ENCODE measurements around the gene HIPK2. TPM values are rescaled to one million over a fixed set of nuclear protein-coding genes. Genes with fewer than 3 reads are reported as not detected.

HIPK2 gene
- total and polyA plus RNA-seq, 10 of the 15 experiments (the other 5 are each of a cell fraction or from before 2014, with no cell fraction given) = 1.7 to 39.0 (median 9.4) TPM

GRCh38 chr7:139598642-139599041 lies 179.2 kb downstream of the HIPK2 start:
- TF ChIP-seq MYB (IDR thresholded peaks at IDR 0.05; ENCODE audit: borderline replicate concordance, low read depth, low read length) (no peak), ATF2 (IDR thresholded peaks at IDR 0.05; ENCODE audit: low read length) (no peak)
- TSS peak; percentile 17 for BruUV-seq (replicated peaks)
- ChIA-PET SMC1A (ENCODE audit: uncharacterized antibody, unreplicated experiment) (interaction anchor here (1.1 kb wide), 1 partner anchor 12 kb away, joined by 3 read pairs; no protein-coding TSS in a partner anchor), POLR2A (interaction anchor here (1.1 kb wide), 1 partner anchor 405 kb away, joined by 3 read pairs; no protein-coding TSS in a partner anchor), RAD21 (ENCODE audit: unreplicated experiment) (no interaction called here), CTCF (interaction anchor here (0.9 to 1.7 kb wide), 4 partner anchors 19 to 168 kb away, joined by 3 to 8 read pairs (median 4); no protein-coding TSS in a partner anchor)
- no peak overlapping the region for H3K9ac ChIP-seq (ENCODE audit: control insufficient read depth, insufficient read depth, low read length)
- WGBS (ENCODE audit: insufficient coverage, insufficient replicate concordance, low lambda C conversion rate, missing lambda C conversion rate) = 100% methylated on average over 1 of the region's 1 CpG
- H3K4me3 ChIP-seq = no peak overlapping the region
- no peaks in the 10 kb centered on the region for H3K27me3 ChIP-seq (replicated peaks in 1 of 2; ENCODE audit: control insufficient read depth in 2 of 2, insufficient read depth in 2 of 2, low read length in 1 of 2)
- in situ Hi-C loops (cut with MboI) = no loop called here
- no peak for FAIRE-seq
- H3K36me3 ChIP-seq (ENCODE audit: control insufficient read depth in 2 of 2, insufficient read depth in 2 of 2, low read length in 1 of 2) = peaks cover 6 to 15% of the 10 kb centered on the region in 2 experiments; a peak in 3 of 4 replicates
- no peaks in the 10 kb centered on the region for H3K9me3 ChIP-seq (replicated peaks; ENCODE audit: control insufficient read depth, insufficient read depth, low read length)
- no peak overlapping the region for H2AFZ ChIP-seq (ENCODE audit: control insufficient read depth, low read depth, low read length)
- intact Hi-C loops (cut with micrococcal nuclease; ENCODE audit: unreplicated experiment) = no loop called here
- ATAC-seq = no peak
- H3K79me2 ChIP-seq (ENCODE audit: control insufficient read depth, insufficient read depth, low read length) = no peaks in the 10 kb centered on the region
- no peak for DNase-seq (ENCODE audit: low read depth, low spot score)
- no peaks in the 10 kb centered on the region for H4K20me1 ChIP-seq (ENCODE audit: control insufficient read depth, insufficient read depth)
- H3K4me2 ChIP-seq (ENCODE audit: control insufficient read depth, insufficient read depth) = no peak overlapping the region
- no peaks in the 10 kb centered on the region for H3K4me1 ChIP-seq (ENCODE audit: control insufficient read depth, insufficient read depth, low read length)
- H3K27ac ChIP-seq (ENCODE audit: control insufficient read depth, insufficient read depth) = no peak overlapping the region

- no peak overlapping the region for H2AFZ ChIP-seq (ENCODE audit: control insufficient read depth, low read depth, low read length)
- no peak overlapping the region for H3K4me3 ChIP-seq
- no peaks in the 10 kb centered on the region for H3K79me2 ChIP-seq (ENCODE audit: control insufficient read depth, insufficient read depth, low read length)
- ChIA-PET POLR2A (no interaction called here), CTCF (no interaction called here), SMC1A (ENCODE audit: uncharacterized antibody, unreplicated experiment) (interaction anchor here (0.6 kb wide), 1 partner anchor 162 kb away, joined by 3 read pairs; no protein-coding TSS in a partner anchor), RAD21 (ENCODE audit: unreplicated experiment) (no interaction called here)
- BruUV-seq (replicated peaks) = no TSS peak
- H3K4me2 ChIP-seq (ENCODE audit: control insufficient read depth, insufficient read depth) = no peak overlapping the region
- no peaks in the 10 kb centered on the region for H3K4me1 ChIP-seq (ENCODE audit: control insufficient read depth, insufficient read depth, low read length)
- WGBS (ENCODE audit: insufficient coverage, insufficient replicate concordance, low lambda C conversion rate, missing lambda C conversion rate) = 98% methylated on average over 5 of the region's 5 CpGs
- no peak overlapping the region for H3K27ac ChIP-seq (ENCODE audit: control insufficient read depth, insufficient read depth)
- no peaks in the 10 kb centered on the region for H4K20me1 ChIP-seq (ENCODE audit: control insufficient read depth, insufficient read depth)
- DNase-seq (ENCODE audit: low read depth, low spot score) (no peak), FAIRE-seq (no peak), ATAC-seq (no peak)
- no peak overlapping the region for H3K9ac ChIP-seq (ENCODE audit: control insufficient read depth, insufficient read depth, low read length)
- no peaks in the 10 kb centered on the region for H3K9me3 ChIP-seq (replicated peaks; ENCODE audit: control insufficient read depth, insufficient read depth, low read length)
- TF ChIP-seq POLR2AphosphoS5 (IDR thresholded peaks at IDR 0.05; ENCODE audit: low read length) = no peak
- no peak for TF ChIP-seq BRCA1 (IDR thresholded peaks at IDR 0.05; ENCODE audit: low read depth, low read length)
- TF ChIP-seq PRDM15 (CRISPR knock-in tag; IDR thresholded peaks at IDR 0.05) = no peak
- no peak for TF ChIP-seq PAX5 (IDR thresholded peaks at IDR 0.05; ENCODE audit: borderline replicate concordance, low read depth, low read length)
- TF ChIP-seq ZBTB11 (CRISPR knock-in tag; IDR thresholded peaks at IDR 0.05) = no peak
- peaks cover 5 to 17% of the 10 kb centered on the region in 2 experiments; a peak in 3 of 4 replicates for H3K36me3 ChIP-seq (ENCODE audit: control insufficient read depth in 2 of 2, insufficient read depth in 2 of 2, low read length in 1 of 2)
- no peaks in the 10 kb centered on the region for H3K27me3 ChIP-seq (replicated peaks in 1 of 2; ENCODE audit: control insufficient read depth in 2 of 2, insufficient read depth in 2 of 2, low read length in 1 of 2)
- in situ Hi-C loops (cut with MboI) (no loop called here), intact Hi-C loops (cut with micrococcal nuclease; ENCODE audit: unreplicated experiment) (no loop called here)
These were observed 180.8 kb downstream of the HIPK2 start for GRCh38 chr7:139597028-139597427.

All from GM12878 (cell line).